Measurements from ENCODE around the gene C16orf90. TPM values are rescaled to one million over a fixed set of nuclear protein-coding genes. Genes with fewer than 3 reads are reported as not detected.

The C16orf90 gene
- total and polyA plus RNA-seq, 2 experiments from 2014 or later, result not detected

- Histone ChIP-seq H3K4me3 (no peak overlapping the region), H3K36me3 (peaks cover 19% of the 10 kb centered on the region), H3K27ac (no peak overlapping the region), H3K4me1 (ENCODE audit: low read depth) (no peaks in the 10 kb centered on the region), H3K9me3 (ENCODE audit: low read depth) (no peaks in the 10 kb centered on the region), H3K27me3 (no peaks in the 10 kb centered on the region)
- TF ChIP-seq, protein P1, sequence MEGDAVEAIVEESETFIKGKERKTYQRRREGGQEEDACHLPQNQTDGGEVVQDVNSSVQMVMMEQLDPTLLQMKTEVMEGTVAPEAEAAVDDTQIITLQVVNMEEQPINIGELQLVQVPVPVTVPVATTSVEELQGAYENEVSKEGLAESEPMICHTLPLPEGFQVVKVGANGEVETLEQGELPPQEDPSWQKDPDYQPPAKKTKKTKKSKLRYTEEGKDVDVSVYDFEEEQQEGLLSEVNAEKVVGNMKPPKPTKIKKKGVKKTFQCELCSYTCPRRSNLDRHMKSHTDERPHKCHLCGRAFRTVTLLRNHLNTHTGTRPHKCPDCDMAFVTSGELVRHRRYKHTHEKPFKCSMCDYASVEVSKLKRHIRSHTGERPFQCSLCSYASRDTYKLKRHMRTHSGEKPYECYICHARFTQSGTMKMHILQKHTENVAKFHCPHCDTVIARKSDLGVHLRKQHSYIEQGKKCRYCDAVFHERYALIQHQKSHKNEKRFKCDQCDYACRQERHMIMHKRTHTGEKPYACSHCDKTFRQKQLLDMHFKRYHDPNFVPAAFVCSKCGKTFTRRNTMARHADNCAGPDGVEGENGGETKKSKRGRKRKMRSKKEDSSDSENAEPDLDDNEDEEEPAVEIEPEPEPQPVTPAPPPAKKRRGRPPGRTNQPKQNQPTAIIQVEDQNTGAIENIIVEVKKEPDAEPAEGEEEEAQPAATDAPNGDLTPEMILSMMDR (IDR thresholded peaks at IDR 0.05; ENCODE audit: low read depth, low read length), result no peak
- DNase-seq (ENCODE audit: low read depth in 1 of 2, low spot score in 1 of 2), result peak in 1 of 2 donors; percentile 33
Measured at GRCh38 chr16:3536271-3536731, 41.0 kb upstream of the C16orf90 start.

DNA sequence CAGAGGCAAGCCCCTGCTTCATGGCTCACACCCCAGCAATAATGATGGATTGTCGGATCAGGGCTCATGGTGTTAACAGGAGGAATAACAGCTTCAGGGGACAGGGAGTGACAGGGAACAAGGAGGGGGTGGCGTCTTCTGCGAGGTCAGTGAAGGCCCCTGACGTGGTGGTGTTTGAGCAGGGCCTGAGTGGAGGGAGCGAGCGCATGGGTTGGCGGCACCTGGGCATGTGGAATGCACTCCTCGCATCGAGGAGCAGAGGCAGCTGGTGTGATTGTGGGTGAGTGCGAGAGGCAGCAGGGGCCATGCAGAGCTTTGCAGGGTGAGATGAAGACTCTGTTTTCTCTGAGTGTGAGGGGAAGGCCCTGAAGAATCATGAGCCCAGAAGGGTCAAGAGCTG, 38.8 kb upstream of the C16orf90 start:
- DNase-seq (ENCODE audit: low read depth in 1 of 2, low spot score in 1 of 2), result no peak
- H3K27me3 ChIP-seq, result no peaks in the 10 kb centered on the region
- H3K27ac ChIP-seq, result no peak overlapping the region
- no peaks in the 10 kb centered on the region for H3K9me3 ChIP-seq (ENCODE audit: low read depth)
- TF ChIP-seq, protein P1 (IDR thresholded peaks at IDR 0.05; ENCODE audit: low read depth, low read length), result no peak
- peaks cover 28% of the 10 kb centered on the region for H3K36me3 ChIP-seq
- H3K4me1 ChIP-seq (ENCODE audit: low read depth), result no peaks in the 10 kb centered on the region
- H3K4me3 ChIP-seq, result no peak overlapping the region

DNA sequence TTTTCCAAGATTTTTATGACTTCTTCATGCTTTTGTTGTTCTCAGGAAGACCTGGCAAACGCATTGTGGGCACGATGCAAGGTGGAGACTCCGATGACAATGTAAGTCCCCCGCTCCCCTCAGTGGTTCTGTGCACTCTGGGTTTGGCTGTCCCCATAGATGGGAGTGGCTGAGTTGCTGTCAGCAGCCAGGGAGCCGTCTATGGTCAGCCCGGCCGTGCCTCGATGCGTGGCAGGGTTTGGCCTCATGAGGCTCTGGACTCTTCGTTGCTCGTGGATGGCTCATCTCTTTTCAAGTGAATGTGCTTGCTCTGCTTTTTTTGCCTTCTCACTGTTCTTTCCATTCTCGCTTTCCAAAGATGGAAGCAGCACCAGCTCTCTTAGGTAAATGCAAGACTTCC, 37.5 kb upstream of the C16orf90 start:
- DNase-seq (ENCODE audit: low read depth in 1 of 2, low spot score in 1 of 2), result no peak
- Histone ChIP-seq H3K27ac (no peak overlapping the region), H3K36me3 (peaks cover 29% of the 10 kb centered on the region), H3K4me1 (ENCODE audit: low read depth) (no peaks in the 10 kb centered on the region), H3K27me3 (no peaks in the 10 kb centered on the region), H3K4me3 (no peak overlapping the region), H3K9me3 (ENCODE audit: low read depth) (no peaks in the 10 kb centered on the region)
- TF ChIP-seq, protein P1 (IDR thresholded peaks at IDR 0.05; ENCODE audit: low read depth, low read length), result no peak

- H3K9me3 ChIP-seq (ENCODE audit: low read depth), result no peaks in the 10 kb centered on the region
- TF ChIP-seq, protein P1 (IDR thresholded peaks at IDR 0.05; ENCODE audit: low read depth, low read length), result no peak
- no peak overlapping the region for H3K27ac ChIP-seq
- no peaks in the 10 kb centered on the region for H3K4me1 ChIP-seq (ENCODE audit: low read depth)
- H3K27me3 ChIP-seq, result no peaks in the 10 kb centered on the region
- peaks cover 30% of the 10 kb centered on the region for H3K36me3 ChIP-seq
- DNase-seq (ENCODE audit: low read depth in 1 of 2, low spot score in 1 of 2), result no peak
- no peak overlapping the region for H3K4me3 ChIP-seq
Measured at GRCh38 chr16:3530371-3530914, 35.2 kb upstream of the C16orf90 start.

GRCh38 chr16:3529175-3529574, 33.9 kb upstream of the C16orf90 start:
- H3K27me3 ChIP-seq, result no peaks in the 10 kb centered on the region
- TF ChIP-seq, protein P1 (IDR thresholded peaks at IDR 0.05; ENCODE audit: low read depth, low read length), result no peak
- no peaks in the 10 kb centered on the region for H3K9me3 ChIP-seq (ENCODE audit: low read depth)
- peaks cover 34% of the 10 kb centered on the region for H3K36me3 ChIP-seq
- H3K27ac ChIP-seq, result no peak overlapping the region
- DNase-seq (ENCODE audit: low read depth in 1 of 2, low spot score in 1 of 2), result no peak
- H3K4me1 ChIP-seq (ENCODE audit: low read depth), result no peaks in the 10 kb centered on the region
- no peak overlapping the region for H3K4me3 ChIP-seq
